ENCODE measurements around the gene SLC9A7.

SLC9A7 gene

DNA sequence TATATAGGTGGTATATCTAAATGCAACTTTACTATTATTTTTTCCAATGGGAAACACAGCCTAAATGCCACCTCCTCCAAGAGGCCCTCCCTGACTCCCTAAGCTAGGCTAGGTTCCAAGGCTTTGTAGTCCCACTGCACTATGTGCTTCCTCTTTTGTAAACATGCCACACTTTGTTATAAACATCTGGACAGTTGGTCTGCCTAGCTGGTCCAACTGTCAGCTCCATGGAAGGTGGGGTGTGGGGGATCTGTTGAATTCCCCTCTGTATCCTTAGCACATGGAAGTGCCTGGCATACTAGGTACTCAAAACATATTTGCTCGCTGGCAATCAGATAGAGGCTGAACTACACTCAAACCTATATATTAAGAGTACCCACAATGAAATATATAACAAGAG is 63.4 kb downstream of the SLC9A7 start:
- no peak for DNase-seq

DNA sequence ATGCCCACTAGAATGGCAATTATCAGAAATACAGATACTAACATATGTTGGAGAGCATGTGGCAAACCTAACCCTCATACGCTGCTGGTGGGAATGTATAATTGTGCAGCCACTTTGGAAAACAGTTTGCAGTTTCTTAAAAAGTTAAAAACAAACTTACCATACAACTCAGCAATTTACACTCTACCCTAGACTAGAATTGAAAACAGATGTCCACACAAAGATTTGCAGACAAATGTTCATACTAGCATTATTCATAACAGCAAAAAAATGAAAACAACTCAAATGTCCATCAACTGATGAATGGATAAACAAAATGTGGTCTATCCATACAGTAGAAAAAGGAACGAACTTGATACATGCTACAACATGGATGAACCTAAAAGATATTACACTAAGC is 64.4 kb downstream of the SLC9A7 start:
- DNase-seq: no peak

DNA sequence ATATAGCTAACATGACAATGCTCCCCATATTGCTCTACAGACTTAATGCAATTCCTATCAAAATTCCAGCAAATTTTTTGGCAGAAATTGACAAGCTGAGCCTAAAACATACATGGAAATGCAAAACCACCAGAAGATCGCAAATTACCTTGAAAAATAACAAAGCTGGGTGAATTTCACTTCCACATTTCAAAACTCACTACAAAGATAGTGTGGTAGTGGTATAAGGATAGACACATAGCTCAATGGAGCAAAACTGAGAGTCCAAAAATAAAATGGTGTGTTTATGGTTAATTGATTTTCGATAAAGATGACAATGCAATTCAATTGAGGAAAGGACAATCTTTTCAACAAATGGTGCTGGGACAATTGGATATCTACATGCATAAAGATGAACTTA is 65.8 kb downstream of the SLC9A7 start:
- DNase-seq: no peak

DNA sequence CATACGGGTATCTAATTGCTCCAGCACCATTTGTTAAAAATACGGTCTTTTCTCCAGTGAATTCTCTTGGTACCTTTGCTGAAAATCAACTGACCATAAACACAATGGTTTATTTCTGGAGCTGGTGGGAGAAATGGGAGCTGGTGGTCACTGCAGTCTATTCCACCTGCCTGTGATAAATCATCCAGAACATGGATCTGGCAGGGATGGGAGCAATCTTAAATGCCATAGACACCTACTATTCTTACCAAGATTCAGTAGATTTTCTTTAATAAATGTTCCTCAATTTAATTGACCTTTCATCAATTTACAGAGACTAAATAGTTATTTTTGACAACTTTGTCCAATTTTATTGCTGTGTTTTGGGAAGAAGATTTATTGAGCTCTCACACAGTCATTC is 68.1 kb downstream of the SLC9A7 start:
- no peak for DNase-seq

DNA sequence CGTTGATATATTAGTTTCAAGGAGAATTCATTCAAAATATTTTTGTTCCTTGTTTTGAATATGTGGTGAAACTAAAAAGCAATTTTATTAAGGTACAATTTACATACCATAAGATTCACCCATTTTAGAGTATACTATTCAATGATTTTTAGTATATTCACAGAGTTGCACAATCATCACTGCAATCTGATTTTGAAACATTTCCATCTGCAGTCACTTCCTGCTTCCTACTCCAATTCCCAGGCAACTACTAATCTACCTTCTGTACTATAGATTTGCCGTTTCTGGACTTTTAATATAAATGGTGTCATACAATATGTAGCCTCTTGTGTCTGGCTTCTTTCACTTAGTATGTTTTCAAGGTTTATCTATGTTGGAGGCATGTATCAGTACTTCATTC is 71.3 kb downstream of the SLC9A7 start:
- no peak for DNase-seq

DNA sequence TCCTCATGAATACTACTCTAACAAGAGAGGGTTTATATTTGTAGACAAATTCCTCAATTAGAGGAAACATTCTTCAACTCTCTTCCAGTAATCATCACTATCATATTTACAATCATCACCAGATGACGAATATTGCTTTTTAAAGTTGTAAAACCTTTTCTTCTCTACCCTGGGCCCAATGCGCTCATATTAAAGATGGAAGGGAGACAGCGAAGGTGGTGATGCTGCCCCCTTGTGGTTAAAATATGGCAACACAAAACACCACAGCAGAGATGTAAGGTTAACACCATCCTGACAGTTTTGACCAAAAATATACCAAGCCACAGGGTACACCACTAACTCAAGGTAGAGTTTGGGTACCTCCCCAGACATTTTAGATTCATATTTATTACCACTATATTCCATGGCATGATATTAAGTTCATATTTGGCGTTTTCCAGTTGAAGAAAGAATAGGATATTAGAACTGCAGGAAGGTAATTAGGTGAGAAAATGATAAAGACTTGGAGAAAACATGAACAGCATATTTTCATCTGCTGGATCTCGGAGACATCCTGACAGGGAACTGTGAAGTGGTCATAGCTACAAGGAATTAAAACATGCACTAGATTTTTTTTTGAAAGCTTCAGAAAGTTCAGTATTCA is 72.8 kb downstream of the SLC9A7 start:
- DNase-seq: no peak

DNA sequence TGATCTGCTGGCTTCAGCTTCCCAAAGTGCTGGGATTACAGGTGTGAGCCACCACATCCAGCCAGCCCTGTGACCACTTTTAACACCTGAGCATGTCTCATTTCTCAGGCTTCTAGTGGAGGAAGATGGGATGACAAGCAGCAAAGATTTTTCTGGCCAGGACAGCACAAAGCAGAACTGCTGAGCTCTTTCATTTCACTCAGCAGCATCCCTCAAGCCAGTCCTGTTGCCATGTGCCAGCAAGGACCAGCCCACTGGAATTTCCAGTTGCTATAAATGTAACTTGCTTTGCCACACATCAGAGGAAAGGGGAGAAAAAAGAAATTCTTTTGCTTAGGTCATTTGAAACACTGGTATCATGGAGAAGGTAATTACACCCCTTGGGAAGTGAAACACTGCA is 75.9 kb downstream of the SLC9A7 start:
- DNase-seq: no peak

DNA sequence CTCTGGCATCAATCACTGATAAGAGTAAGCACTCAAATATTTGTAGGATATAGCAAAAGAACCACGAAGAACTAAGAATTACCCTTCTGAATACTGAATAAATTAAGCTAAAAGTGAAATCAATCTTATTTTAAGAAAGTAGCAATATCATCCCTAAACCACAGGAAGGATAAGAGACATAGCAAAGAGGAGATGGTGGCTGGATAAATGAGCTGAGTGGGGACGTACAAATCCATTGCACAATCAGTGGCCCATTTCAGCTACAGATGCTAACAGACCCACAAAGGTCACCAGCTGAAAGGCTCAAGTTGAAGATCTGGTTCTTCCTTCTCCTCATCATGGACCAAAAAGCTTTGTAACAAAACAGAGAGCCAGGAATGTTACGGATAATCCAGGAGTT is 77.1 kb downstream of the SLC9A7 start:
- no peak for DNase-seq

DNA sequence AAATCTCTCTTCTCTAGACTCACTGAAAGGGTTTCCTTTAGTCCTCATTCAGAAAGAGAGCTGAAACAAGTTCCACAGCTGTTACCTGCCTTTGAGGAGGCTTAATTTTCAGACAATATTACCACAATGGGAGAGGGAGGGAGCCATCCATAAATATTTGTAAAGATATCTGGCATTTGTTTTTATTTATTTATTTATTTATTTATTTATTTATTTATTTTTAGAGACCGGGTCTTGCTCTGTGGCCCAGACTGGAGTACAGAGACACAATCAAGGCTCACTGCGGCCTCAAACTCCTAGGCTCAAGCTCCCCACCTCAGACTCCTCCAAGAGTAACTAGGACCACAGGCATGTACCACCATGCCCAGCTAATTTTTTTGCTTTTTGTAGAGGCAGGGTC is 80.7 kb downstream of the SLC9A7 start:
- DNase-seq: no peak

DNA sequence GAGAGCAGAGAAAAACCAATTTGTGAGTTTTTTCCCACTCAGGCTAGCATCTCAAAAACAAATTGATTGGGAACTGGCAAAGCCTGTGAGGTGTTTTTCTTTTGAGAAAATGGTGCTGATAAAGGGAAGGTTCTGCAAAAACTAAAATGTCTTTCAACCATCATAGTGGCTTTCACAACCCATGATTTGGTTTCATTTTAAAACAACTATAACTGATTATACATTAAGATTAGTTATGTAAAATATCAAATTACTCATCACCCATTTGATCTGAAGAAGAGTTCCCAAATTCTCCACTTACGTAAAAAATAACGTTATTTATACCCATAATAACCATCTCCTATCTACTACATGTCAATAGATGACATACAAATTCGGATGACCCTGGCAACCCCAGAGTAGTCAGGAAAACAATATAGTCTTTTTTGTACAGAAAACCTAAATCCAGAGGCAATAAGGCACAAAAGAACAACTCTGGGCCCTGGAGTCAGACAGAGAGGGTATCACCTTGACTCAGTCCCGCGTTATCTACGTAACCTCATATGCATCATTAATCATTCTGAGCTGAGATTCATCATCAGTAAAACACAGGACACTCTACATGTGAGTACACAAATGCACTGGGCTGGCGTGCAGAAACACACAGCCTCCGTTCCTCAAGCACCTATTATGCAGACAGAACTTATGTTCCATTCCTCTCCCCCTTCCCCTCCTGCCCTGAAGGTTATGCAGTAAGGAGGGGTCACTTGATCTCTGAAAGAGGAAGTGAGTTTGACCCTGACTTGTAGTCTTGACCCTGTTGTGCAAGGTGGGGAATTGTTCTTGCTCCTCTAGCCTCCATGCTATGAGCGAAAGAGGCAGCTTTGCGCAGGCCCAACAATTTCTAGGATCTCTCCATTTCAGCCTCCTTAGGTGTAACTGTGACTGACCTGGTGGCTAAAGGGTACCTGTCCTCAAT is 82.2 kb downstream of the SLC9A7 start:
- no peak for DNase-seq

DNA sequence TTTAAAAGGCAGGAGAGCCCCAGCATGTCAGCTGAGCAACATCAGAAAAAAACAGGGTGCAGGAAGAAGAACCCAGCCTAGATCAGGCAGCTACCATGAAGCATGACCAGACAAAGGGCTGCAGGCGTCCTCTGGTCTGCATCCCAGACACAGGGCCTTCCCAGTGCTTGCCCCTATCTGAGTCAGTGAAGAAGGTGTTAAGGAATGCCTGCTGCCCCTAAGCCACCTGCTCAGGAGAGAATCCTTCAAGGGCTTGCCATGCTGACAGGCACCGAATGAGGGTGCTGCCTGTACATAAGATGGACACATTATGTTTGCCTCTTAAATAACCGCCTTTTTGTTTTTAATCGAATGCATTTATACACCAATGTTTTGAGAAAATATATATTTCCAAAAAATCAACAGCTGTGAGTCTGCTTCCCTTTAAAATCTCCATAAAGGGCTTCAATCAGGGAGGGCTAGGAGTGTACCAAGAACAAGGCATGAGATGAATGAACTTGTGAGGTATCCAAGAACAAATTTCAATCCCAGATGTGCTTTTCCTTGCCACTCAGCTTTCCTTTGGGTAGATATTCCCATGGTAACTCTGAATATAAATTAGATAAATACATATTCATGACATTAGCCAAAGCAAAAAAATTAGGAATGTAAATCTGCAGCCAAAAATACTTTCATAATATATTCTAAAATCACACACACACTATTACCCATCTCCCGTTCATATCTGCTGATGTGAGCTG is 85.1 kb downstream of the SLC9A7 start:
- no peak for DNase-seq

DNA sequence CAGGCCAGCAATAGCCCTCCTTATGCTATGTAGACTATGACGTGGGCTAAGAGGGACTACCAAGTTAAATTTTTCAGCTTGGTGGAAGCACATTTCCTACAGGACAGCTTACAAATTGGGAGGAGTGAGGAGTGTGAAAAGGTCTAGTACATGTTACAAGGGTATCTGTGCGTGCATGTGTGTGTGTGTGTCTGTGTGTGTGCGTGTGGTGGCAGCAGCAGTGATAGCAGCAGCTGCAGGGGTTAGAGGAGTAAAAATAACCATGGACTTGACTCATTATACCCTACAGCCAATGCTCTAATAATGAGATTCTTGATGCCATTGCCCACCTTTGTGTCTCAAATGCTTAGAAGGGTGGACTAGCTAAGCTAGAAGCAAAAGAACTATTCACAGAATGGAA is 88.6 kb downstream of the SLC9A7 start:
- no peak for DNase-seq

DNA sequence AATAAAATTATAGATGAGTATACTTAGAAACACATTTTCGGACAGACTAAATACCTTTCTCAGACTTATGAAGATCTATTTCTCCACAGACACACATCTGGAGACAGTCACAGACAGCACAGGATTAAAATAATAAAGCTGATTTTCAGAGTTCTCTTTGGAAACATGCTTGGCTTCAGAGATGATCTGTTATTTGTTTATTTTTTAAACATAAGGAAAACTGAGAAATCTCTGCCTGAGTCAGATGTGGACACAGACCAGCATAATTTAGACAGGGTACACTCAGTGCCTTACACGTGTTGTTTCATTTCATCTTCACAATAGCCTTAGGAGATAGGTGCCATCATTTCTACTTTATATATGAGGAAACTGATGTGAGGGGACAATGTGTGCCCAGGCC is 92.1 kb downstream of the SLC9A7 start:
- DNase-seq: no peak

DNA sequence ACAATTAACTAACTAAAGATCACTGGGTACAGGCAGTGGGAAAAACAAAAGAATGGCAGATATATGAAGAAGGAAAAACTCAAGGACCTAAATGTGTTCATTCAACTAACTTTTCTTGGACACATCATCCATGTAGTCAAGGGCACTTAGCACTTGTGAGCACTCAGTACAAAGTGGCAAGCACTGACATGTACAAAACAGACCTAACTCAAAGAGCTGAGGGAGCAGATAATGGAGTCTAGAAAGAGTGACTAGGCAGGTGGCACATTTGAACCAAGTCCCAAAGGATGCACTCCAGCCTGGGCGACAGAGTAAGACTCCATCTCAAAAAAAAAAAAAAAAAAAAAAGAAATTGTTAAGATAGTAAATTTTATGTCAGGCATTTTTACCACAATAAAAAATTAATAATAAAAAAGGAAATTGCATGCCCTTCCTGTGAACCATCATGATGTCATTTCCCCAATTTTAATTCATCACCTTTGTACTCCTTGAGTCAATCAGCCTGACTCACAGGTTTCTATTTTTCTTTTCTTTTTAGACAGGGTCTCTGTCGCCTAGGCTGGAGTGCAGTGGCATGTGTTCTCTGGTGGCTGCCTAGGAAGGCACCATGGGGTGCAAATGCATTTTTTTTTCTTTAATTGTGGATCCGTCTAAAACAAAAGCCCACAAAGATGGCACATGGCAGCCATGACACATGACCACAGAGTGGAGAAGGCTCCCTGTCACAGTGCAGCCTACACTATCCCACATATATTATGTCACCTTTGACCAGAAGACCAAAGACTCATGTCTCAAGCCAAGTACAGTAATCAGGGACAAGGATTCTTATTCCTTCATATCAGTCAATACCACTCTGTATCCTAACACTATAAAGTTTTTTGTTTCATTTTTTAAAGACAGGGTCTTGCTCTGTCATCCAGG is 93.4 kb downstream of the SLC9A7 start:
- DNase-seq: no peak

DNA sequence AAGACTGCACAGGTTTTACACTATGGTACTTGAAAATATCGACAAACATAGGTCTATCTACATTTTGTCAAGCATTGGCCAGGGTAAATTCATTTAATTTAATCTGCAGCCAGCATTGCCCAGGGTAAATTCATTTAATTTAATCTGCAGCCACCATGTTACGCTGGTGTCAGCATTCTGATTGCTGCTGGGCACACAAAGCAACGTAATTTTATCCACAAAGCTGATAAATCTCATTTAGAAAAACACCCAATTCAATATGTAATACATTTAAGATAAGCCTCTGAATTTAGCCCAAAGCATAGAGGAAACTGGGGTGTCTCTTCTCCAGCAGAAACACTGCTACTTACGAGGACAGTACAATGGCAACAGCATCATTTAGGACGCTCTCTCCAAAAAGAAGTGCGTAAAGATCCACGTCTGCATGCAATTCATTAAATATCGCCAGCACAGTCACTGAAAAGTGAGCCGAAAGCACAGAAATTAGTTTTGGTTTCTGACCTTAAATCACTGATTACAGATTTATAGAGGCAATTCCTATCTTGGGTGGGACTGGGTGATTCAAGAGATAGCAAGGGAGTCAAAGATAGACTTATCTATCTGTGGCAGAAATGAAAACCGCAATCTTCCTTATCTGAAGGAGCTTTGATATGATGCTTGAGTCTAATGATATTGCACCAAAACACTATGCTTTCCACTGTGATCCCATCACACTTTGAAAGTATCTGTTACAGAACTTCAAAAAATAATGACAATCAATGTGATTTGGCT is 96.5 kb downstream of the SLC9A7 start:
- DNase-seq: no peak

DNA sequence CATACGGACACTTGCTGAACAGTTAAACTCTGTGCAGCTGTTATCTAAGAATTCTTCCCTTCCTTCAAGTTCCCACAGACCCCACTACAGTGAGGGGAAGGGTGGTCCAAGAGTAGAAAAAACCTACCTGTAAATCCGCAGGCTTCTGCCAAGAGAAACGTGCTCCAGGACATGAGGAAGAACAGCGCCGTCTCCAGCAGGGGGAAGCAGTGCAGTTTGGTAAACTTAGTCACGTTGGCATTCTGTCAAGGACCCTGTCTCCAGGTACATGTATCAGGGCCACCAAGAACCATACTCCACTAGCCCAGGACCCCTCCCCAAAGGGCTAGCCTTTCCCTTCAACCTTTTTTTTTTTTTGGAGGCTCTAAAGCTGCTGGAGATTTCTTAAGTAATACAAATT is 105.4 kb downstream of the SLC9A7 start:
- DNase-seq: no peak

DNA sequence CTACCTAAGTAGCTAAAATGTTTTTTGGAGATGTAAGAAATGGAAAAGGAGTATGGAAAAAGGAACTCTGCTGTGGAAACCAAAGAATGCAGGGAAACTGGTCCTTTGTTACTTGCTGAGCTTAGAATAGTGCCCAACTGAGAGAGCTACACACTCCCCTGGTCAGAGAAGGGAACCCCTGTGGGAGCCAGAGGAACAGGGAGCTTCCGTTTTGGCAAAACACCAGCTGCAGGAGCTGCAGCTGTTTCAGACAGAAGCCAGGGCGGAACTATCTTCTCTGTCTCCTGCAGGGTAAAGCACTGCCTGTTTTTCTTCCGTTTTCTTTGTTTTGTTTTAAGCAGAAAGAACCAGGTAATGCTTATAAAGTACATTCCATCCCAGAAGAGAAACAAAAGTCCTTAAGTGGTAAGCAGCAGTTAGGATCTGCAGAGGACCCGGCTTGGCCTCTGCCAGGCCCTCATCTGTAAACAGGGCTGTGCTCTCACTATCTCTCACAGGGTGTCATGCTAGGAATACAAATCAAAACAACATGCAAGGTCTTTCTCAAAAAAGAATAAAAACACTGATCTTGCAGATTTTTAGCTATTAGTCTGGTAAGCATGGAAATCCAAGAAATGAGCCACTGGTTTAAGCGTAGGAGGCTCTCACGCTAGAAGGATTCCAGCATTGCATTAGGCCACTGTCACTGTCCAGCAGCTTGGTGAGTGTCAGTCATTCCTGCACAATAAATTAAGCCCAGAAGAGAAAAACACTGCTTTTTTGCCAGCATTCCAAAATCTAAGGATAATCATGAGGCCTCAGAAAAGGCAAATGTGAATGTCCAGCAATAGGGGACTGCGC is 109.3 kb downstream of the SLC9A7 start:
- peak; percentile 48 for DNase-seq

DNA sequence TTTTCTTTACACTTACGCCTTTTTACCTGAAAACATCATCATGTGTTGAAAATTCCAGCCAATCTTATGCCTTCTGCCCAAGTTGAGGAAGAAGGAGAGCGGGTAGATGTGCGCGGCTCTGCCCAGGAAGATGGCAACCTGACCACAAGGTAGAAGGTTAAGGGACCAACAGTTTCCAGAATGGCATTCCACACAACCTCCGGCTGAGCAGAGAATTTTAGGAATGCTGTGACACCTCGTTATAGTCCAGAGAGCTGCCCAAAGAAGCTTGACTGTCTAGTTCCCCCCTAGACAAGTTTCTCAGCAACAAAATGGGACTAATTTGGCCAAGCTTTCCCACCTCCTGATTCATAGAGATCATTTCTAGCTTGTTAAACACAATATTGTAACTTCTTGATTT is 110.3 kb downstream of the SLC9A7 start:
- DNase-seq: no peak

DNA sequence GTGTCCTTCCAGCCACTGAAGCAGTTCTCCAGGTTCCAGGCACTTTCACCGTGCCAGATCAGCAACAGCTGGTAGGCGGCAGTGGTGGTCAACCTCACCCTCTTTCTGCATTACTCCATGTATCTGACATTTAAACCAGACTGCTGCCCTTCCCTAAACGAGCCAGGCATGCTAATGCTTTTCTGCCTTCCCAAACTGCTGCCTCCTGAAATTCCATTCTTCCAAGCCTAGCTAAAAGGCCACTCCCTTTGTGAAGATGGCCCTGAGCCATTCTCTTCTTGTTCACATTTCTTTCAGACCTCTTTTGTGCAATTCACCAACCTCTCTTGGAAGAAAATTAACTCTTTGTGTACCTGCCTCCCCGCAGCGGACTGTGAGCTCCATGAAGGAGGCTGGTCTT is 111.7 kb downstream of the SLC9A7 start:
- no peak for DNase-seq

DNA sequence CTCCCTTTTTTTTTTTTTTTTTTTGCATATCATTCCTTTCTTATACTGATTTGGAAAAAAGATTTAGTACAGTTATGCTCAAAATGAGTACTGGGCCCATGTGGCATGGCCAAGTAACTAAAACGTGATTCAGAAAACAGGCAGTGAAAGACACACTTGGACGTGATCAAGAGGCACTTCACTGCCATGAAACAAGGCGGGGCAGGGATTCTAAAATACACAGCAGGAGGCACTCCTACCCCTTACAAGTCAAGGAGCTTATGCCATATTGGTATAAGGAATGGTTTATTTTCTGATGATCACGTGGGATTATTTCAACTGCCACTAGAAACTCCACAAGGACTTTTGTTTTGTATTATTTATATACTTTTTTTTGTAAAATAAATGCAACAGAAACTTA is 113.3 kb downstream of the SLC9A7 start:
- no peak for DNase-seq

DNA sequence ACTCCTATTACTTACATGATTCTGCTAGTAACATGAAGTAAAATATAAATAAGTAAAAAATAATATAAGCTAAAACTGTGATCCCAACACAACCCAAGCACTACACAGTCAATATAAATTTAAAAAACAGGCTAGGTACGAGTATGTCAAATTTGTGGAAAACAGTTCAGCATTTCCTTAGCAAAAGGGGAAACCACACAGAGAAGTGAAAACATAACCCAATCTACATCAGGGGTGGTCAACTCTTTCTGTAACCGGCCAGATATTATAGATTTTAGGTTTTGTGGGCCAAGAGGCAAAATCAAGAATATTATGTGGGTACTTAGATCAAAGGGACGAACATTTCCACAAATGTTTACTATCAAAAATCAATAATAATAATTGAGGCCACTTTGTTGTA is 115.3 kb downstream of the SLC9A7 start:
- DNase-seq: no peak

Measured in NCI-H1092 (cell line).